Pancreas (tissue), 10 donors: ENCODE measurements around the gene AKAP10. TPM values are rescaled to one million over a fixed set of nuclear protein-coding genes. Genes with fewer than 3 reads are reported as not detected.
A peak's percentile ranks its signal among the peaks of the same experiment; 100 is the strongest.
"Not testable (repeated sequence)": the region's sequence is repeated elsewhere in the genome, so short reads cannot be mapped to it uniquely, and the experiment has no call there.

Source experiments
- ATAC-seq, 4 donors: fragments of 200-7000 bp; cut with Tn5 transposase; one replicate each; pipeline versions ENCODE4 v1.8.0 to v1.9.1; 2020; ENCODE audit warnings: mild to moderate bottlenecking in 4 of 4, moderate library complexity in 4 of 4
- DNase-seq, 6 donors: peaks; one replicate each; pipeline ENCODE4 v3.0.0-alpha.2; 2020
- FAIRE-seq: peaks from 2 replicates; lab custom pipeline; 2012; peaks lifted over from hg19 to GRCh38; lab: Jason Lieb, UNC
- H3K27ac ChIP-seq, 4 donors: fragments of 200-600 bp; sonication (generic); 1 replicate in 3 of 4; 2 replicates in 1 of 4; pipeline versions ENCODE4 v1.5.0 to v1.8.0; 2020
- H3K27me3 ChIP-seq, 4 donors: fragments of 200-600 bp; one replicate each; pipeline ENCODE4 v1.8.0; 2021
- H3K36me3 ChIP-seq, 3 donors: fragments of 200-600 bp; sonication (generic) in 1 of 3; one replicate each; pipeline versions ENCODE4 v1.5.0 to v1.8.0; 2020 to 2021
- H3K4me1 ChIP-seq, 3 donors: fragments of 200-600 bp; one replicate each; pipeline ENCODE4 v1.8.0; 2021
- H3K4me3 ChIP-seq, 4 donors: fragments of 200-600 bp; sonication (generic) in 2 of 4; one replicate each; pipeline versions ENCODE4 v1.5.0 to v1.8.0; 2020 to 2021
- H3K9me3 ChIP-seq, 4 donors: fragments of 200-600 bp; one replicate each; pipeline ENCODE4 v1.8.0; 2021
- CTCF ChIP-seq, 4 donors: fragments of 200-600 bp; sonication (generic) in 3 of 4; IDR thresholded peaks; one replicate each; pipeline versions ENCODE4 v1.5.0 to v1.8.0; 2021; ENCODE audit warnings: antibody characterized with exemption in 4 of 4
- WGBS, 2 donors: extraction: QIAGEN DNeasy Blood & Tissue Kit; methylation state at CpG; one replicate each; pipeline ENCODE4 v1.1.7; 2013; 5-methylcytosine and 5-hydroxymethylcytosine counted together
- intact Hi-C, 3 donors: fragments of 100-400 bp; cut with DNase I; formaldehyde crosslinking; loops; one replicate each; pipeline versions ENCODE4 v1.11.1 to v1.14.2; 2022
- polyA plus RNA-seq, 2 donors: library from polyadenylated mRNA; stranded (reverse); fragments of 200-250 nt; gene quantifications; one replicate each; pipeline ENCODE4 v1.2.3, GENCODE V29; 2013
- total RNA-seq, 6 donors: library from RNA; stranded (reverse); fragmentation: NEBNext Ultra II Directional in 4 of 6; extraction: Animal tissue kit (Norgen Biotek cat#: 25700) in 4 of 6; gene quantifications; one replicate each; pipeline versions ENCODE4 v1.2.1 to v1.2.4, GENCODE V29; 2021 to 2023
- donor health status: healthy with polysubstance abuse.
- donor health status: DM: no; HTN: no; CAD: no; lungs with moderate emphysema.
- donor health status: DM: no; HTN: no; CAD: no.
- donor health status: control.
- donor health status: control.
- donor health status: Bipolar disorder and iron deficiency.
- donor health status: DM: yes; HTN: yes; CAD: no.
- donor health status: DM: no; HTN: no; CAD: no.
- donor health status: DM: no; HTN: no; CAD: no.
- donor health status: DM: yes; HTN: yes; CAD: no.

Gene AKAP10
- total and polyA plus RNA-seq, 8 donors: 4.0 to 25.5 (median 11.8) TPM

GRCh38 chr17:19958023-19958422 is 19.6 kb downstream of the AKAP10 start:
- ATAC-seq (peak; percentile 40 to 74 (median 52)), FAIRE-seq (no peak), DNase-seq (no peak)
- 61 to 65% methylated on average over 5 of the region's 5 CpGs for WGBS, 2 donors
- Histone ChIP-seq H3K9me3 (no peaks in the 10 kb centered on the region), H3K27ac (no peak overlapping the region), H3K36me3 (peaks cover 0 to 20% (median 0%) of the 10 kb centered on the region in 3 donors), H3K4me3 (no peak overlapping the region), H3K27me3 (no peaks in the 10 kb centered on the region), H3K4me1 (peaks cover 0 to 5% (median 1%) of the 10 kb centered on the region in 3 donors)
- no peak for TF ChIP-seq CTCF (IDR thresholded peaks at IDR 0.05)
- intact Hi-C loops: no loop called here

- FAIRE-seq (no peak), ATAC-seq (no peak), DNase-seq (no peak)
- WGBS, 2 donors: 96 to 98% methylated on average over 7 of the region's 7 CpGs
- H3K4me1 ChIP-seq: peaks cover 0 to 8% (median 5%) of the 10 kb centered on the region in 3 donors
- peaks cover 0 to 7% (median 0%) of the 10 kb centered on the region in 3 donors for H3K36me3 ChIP-seq
- no peak overlapping the region for H3K27ac ChIP-seq
- H3K4me3 ChIP-seq: no peak overlapping the region
- H3K27me3 ChIP-seq: no peaks in the 10 kb centered on the region
- no peak for TF ChIP-seq CTCF (IDR thresholded peaks at IDR 0.05)
- no peaks in the 10 kb centered on the region for H3K9me3 ChIP-seq
- intact Hi-C loops: no loop called here
Observed at GRCh38 chr17:19955099-19955498, 22.5 kb downstream of the AKAP10 start.

GRCh38 chr17:19951411-19951810 is 26.2 kb downstream of the AKAP10 start:
- H3K27ac ChIP-seq, H3K9me3 ChIP-seq, DNase-seq, H3K4me1 ChIP-seq, intact Hi-C loops, H3K4me3 ChIP-seq, H3K27me3 ChIP-seq, ATAC-seq, H3K36me3 ChIP-seq, FAIRE-seq: not testable (repeated sequence)
- 69 to 92% methylated on average over 2 to 5 of the region's 5 CpGs for WGBS, 2 donors

- intact Hi-C loops, H3K4me1 ChIP-seq, H3K27ac ChIP-seq, H3K4me3 ChIP-seq, ATAC-seq, H3K27me3 ChIP-seq, FAIRE-seq, H3K9me3 ChIP-seq: not testable (repeated sequence)
- 96 to 97% methylated on average over 28 to 43 of the region's 43 CpGs for WGBS, 2 donors
- peaks cover 0 to 10% (median 0%) of the 10 kb centered on the region in 3 donors for H3K36me3 ChIP-seq
- DNase-seq: peak in 1 of 6 donors; percentile 71
Observed at GRCh38 chr17:19950624-19951195, 26.9 kb downstream of the AKAP10 start.

GRCh38 chr17:19948116-19948943 is 29.3 kb downstream of the AKAP10 start:
- no peak for DNase-seq
- H3K9me3 ChIP-seq: no peaks in the 10 kb centered on the region
- 50 to 60% methylated on average over 10 of the region's 10 CpGs for WGBS, 2 donors
- no peaks in the 10 kb centered on the region for H3K27me3 ChIP-seq
- H3K36me3 ChIP-seq: peaks cover 0 to 10% (median 0%) of the 10 kb centered on the region in 3 donors
- no peak overlapping the region for H3K4me3 ChIP-seq
- H3K4me1 ChIP-seq: peaks cover 0 to 8% (median 2%) of the 10 kb centered on the region in 3 donors
- no peak for TF ChIP-seq CTCF (IDR thresholded peaks at IDR 0.05)
- intact Hi-C loops: no loop called here
- no peak overlapping the region for H3K27ac ChIP-seq
- peak in 1 of 4 donors; percentile 37 for ATAC-seq
- no peak for FAIRE-seq
